ENCODE data around the gene RPL23.

RPL23 gene

GRCh38 chr17:38875477-38876075, 22.1 kb upstream of the RPL23 start:
- no peak for DNase-seq (ENCODE audit: low read depth)
- no peak for TF ChIP-seq CTCF (IDR thresholded peaks at IDR 0.05; ENCODE audit: insufficient read depth, low read depth, low read length, missing control alignments)
- no peak overlapping the region for H3K4me3 ChIP-seq (ENCODE audit: low read length)

- no peak overlapping the region for H3K4me3 ChIP-seq (ENCODE audit: low read length)
- TF ChIP-seq CTCF (IDR thresholded peaks at IDR 0.05; ENCODE audit: insufficient read depth, low read depth, low read length, missing control alignments), result no peak
- DNase-seq (ENCODE audit: low read depth), result no peak
These were observed 21.2 kb upstream of the RPL23 start for GRCh38 chr17:38874505-38875400.

- DNase-seq (ENCODE audit: low read depth), result no peak
- no peak overlapping the region for H3K4me3 ChIP-seq (ENCODE audit: low read length)
- no peak for TF ChIP-seq CTCF (IDR thresholded peaks at IDR 0.05; ENCODE audit: insufficient read depth, low read depth, low read length, missing control alignments)
These were observed 20.3 kb upstream of the RPL23 start for GRCh38 chr17:38873640-38874380.

- no peak for TF ChIP-seq CTCF (IDR thresholded peaks at IDR 0.05; ENCODE audit: insufficient read depth, low read depth, low read length, missing control alignments)
- H3K4me3 ChIP-seq (ENCODE audit: low read length), result no peak overlapping the region
- DNase-seq (ENCODE audit: low read depth), result no peak
These were observed 19.3 kb upstream of the RPL23 start for GRCh38 chr17:38872671-38873385.

- DNase-seq (ENCODE audit: low read depth), result no peak
- H3K4me3 ChIP-seq (ENCODE audit: low read length), result peak overlapping the region; percentile 93
These were observed 18.5 kb upstream of the RPL23 start for GRCh38 chr17:38872027-38872511.

More at GRCh38 chr17:38872027-38872511, 18.5 kb upstream of the RPL23 start:
- no peak for TF ChIP-seq CTCF (IDR thresholded peaks at IDR 0.05; ENCODE audit: insufficient read depth, low read depth, low read length, missing control alignments)
